SJSA1 (cell line): ENCODE results near the gene PDE9A. TPM values are rescaled to one million over a fixed set of nuclear protein-coding genes. Genes with fewer than 3 reads are reported as not detected.
"Not testable (repeated sequence)": the region's sequence is repeated elsewhere in the genome, so short reads cannot be mapped to it uniquely, and the experiment has no call there.

Experiments
- DNase-seq, 2 experiments: peaks; one replicate each; pipeline ENCODE4 v3.0.0-alpha.2; 2015 to 2020; ENCODE audit warnings: low spot score in 2 of 2, low read depth in 1 of 2
- H3K27ac ChIP-seq: fragments of 250-450 bp; sonication (Bioruptor Pico); 2 replicates; pipeline ENCODE4 v1.5.1; 2020; ENCODE audit warnings: mild to moderate bottlenecking, moderate library complexity
- H3K27me3 ChIP-seq: fragments of 250-450 bp; sonication (Bioruptor Pico); replicated peaks from 2 replicates; pipeline ENCODE4 v1.5.1; 2020; ENCODE audit warnings: mild to moderate bottlenecking, moderate library complexity
- H3K36me3 ChIP-seq: fragments of 250-450 bp; sonication (Bioruptor Pico); 2 replicates; pipeline ENCODE4 v1.5.1; 2020; ENCODE audit warnings: mild to moderate bottlenecking
- H3K4me1 ChIP-seq: fragments of 250-450 bp; sonication (Bioruptor Pico); replicated peaks from 2 replicates; pipeline ENCODE4 v1.6.1; 2021; ENCODE audit warnings: mild to moderate bottlenecking
- H3K4me3 ChIP-seq: fragments of 250-450 bp; sonication (Bioruptor Pico); 2 replicates; pipeline ENCODE4 v1.5.1; 2020; ENCODE audit warnings: mild to moderate bottlenecking
- H3K9me3 ChIP-seq: fragments of 250-450 bp; sonication (Bioruptor Pico); replicated peaks from 2 replicates; pipeline ENCODE4 v1.5.1; 2020; ENCODE audit warnings: mild to moderate bottlenecking
- total RNA-seq: library from RNA; depleted of rRNA; stranded (reverse); fragments of >200 nt; shearing (Covaris generic); gene quantifications from 2 replicates; pipeline ENCODE4 v1.2.3, GENCODE V29; 2014; rRNA removed

Gene PDE9A
- total RNA-seq, 1 experiment from 2014 or later, result 10.3 TPM

- no peaks in the 10 kb centered on the region for H3K4me1 ChIP-seq
- no peak overlapping the region for H3K27ac ChIP-seq
- no peak overlapping the region for H3K4me3 ChIP-seq
- no peaks in the 10 kb centered on the region for H3K36me3 ChIP-seq
- no peaks in the 10 kb centered on the region; the same call in 1 of the 2 replicates for H3K9me3 ChIP-seq
- H3K27me3 ChIP-seq, result peaks cover 20% of the 10 kb centered on the region
- no peak for DNase-seq
These were observed 156.4 kb downstream of the PDE9A start for GRCh38 chr21:42809577-42810475.

- Histone ChIP-seq H3K27ac (no peak overlapping the region), H3K36me3 (no peaks in the 10 kb centered on the region), H3K9me3 (peaks cover 6% of the 10 kb centered on the region), H3K4me3 (no peak overlapping the region), H3K4me1 (no peaks in the 10 kb centered on the region), H3K27me3 (peaks cover 13% of the 10 kb centered on the region; the same call in 1 of the 2 replicates)
- no peak for DNase-seq
These were observed 158.5 kb downstream of the PDE9A start for GRCh38 chr21:42811960-42812359.

DNA sequence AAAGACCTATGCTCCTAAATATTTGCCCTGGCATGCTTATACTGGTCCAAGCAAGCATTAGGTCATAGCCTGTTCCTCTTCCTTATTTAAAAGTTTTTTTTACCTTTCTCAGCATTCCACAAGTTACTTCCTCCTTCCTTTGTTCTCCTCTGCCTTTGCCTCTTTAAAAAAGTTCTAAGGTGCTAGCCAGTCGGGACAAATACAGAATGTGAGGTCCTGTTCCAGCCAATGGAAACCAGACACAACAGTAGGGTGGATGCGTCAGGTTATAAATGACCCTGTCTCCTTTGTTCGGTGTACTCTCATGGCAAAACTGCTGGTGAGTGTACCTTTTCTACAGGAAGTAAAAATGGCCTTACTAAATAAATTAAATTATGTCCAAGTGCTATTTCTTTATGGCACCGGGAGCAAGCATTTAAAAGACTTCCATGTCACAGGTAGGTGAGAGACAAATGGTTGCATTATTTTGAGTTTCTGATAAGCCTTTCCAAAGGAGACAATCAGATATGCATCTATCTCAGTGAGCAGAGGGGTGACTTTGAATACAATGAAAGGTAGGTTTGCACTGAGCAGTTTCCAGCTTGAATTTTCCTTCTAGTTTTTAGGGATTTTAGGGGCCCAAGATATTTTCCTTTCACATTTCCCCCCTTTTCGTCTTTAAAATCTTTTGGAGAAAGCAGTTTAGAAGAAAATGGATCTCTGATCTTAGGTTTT, 159.3 kb downstream of the PDE9A start:
- not testable (repeated sequence) for H3K9me3 ChIP-seq, H3K27ac ChIP-seq, H3K4me1 ChIP-seq, H3K36me3 ChIP-seq, DNase-seq, H3K4me3 ChIP-seq
- H3K27me3 ChIP-seq, result 0 out of 2 replicates have a peak, but pooled peaks cover 11% of the 10 kb centered on the region

DNA sequence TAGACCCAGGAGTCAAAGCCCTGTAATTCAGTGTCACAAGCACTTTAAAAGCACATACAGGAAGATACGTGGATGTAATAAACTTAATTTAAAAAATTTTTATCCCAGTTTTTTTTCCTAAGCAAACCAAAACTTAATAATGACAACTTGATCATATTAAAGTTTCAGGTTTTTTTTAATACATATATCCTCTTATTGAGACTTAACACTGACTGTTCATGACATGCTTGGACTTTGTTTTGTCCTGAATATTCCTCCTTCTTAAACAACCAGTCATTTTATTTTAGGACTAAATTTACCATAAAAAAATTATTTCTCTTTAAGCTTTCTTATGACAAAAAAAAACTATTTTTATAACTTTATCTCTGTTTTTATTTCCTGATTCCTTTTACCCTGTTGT, 161.8 kb downstream of the PDE9A start:
- peaks cover 6% of the 10 kb centered on the region for H3K9me3 ChIP-seq
- H3K27ac ChIP-seq, result no peak overlapping the region
- no peaks in the 10 kb centered on the region for H3K36me3 ChIP-seq
- DNase-seq, result no peak
- H3K4me3 ChIP-seq, result no peak overlapping the region
- no peaks in the 10 kb centered on the region for H3K4me1 ChIP-seq
- H3K27me3 ChIP-seq, result 0 out of 2 replicates have a peak, but pooled peaks cover 5% of the 10 kb centered on the region

- H3K9me3 ChIP-seq, result peaks cover 6% of the 10 kb centered on the region
- 0 out of 2 replicates have a peak, but pooled peaks cover 4% of the 10 kb centered on the region for H3K27me3 ChIP-seq
- H3K27ac ChIP-seq, result no peak overlapping the region
- no peaks in the 10 kb centered on the region for H3K4me1 ChIP-seq
- H3K4me3 ChIP-seq, result no peak overlapping the region
- DNase-seq, result peak in 1 of 2 experiments; percentile 38
- no peaks in the 10 kb centered on the region for H3K36me3 ChIP-seq
These were observed 164.9 kb downstream of the PDE9A start for GRCh38 chr21:42818328-42818749.

- DNase-seq, result no peak
- H3K27ac ChIP-seq, result no peak overlapping the region
- peaks cover 6% of the 10 kb centered on the region for H3K9me3 ChIP-seq
- H3K4me3 ChIP-seq, result no peak overlapping the region
- 0 out of 2 replicates have a peak, but pooled peaks cover 8% of the 10 kb centered on the region for H3K27me3 ChIP-seq
- H3K36me3 ChIP-seq, result no peaks in the 10 kb centered on the region
- H3K4me1 ChIP-seq, result no peaks in the 10 kb centered on the region
These were observed 166.6 kb downstream of the PDE9A start for GRCh38 chr21:42819861-42820615.

DNA sequence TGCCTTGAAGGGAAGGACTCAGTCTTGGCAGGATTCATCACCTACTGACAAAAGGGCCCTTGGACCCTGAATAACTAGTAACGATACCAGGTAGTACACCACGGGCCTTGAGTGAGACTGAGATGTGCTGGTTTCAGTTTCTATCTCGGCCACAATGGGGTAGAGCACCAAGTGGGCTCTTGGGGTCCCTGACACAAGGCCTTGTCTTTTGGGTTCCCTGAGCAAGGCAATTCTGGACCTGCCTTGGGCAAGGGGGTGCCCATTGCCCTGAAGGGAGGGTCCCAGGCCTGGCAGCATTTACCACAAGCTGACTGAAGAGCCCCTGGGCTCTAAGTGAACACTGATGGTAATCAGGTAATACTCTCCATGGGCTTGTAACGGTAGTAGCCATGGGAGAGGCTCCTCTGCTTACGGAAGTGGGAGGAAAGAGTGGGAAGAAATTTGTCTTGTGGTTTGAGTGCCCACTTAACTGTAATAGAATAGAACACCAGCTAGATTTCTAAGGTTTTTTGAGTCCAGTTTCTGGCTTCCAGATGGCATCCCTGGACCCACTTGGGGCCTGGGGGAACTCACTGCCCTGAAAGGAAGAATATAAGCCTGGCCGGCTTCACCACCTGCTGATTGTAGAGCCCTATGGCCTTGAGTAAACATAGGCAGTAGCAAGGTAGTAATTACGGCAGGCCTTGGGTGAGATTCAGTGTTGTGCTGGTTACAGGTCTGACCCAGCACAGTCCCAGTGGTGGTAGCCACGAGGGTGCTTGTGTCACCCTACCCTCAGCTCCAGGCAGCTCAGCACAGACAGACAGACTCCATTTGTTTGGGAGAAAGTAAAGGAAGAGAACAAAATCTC, 167.4 kb downstream of the PDE9A start:
- Histone ChIP-seq H3K36me3 (no peaks in the 10 kb centered on the region), H3K9me3 (peaks cover 6% of the 10 kb centered on the region; the same call in 1 of the 2 replicates), H3K27ac (no peak overlapping the region), H3K27me3 (peaks cover 16% of the 10 kb centered on the region), H3K4me3 (no peak overlapping the region), H3K4me1 (no peaks in the 10 kb centered on the region)
- DNase-seq, result no peak

Other genes starting within 250 kb of the PDE9A start
- gene UBASH3A, start 249.7 kb upstream of the PDE9A start, total RNA-seq, result not detected in 2 replicates
- gene RSPH1, start 157.4 kb upstream of the PDE9A start, total RNA-seq, result not detected in 2 replicates
- 2.1 and 5.2 TPM in 2 replicates for gene SLC37A1, start 139.8 kb upstream of the PDE9A start, total RNA-seq
- gene WDR4, start 225.9 kb downstream of the PDE9A start, total RNA-seq, result 14.4 and 21.3 TPM in 2 replicates
- gene NDUFV3, start 239.7 kb downstream of the PDE9A start, total RNA-seq, result 49.2 and 54.9 TPM in 2 replicates